Neural progenitor cell (in vitro differentiated cells): ENCODE measurements around the gene RHBDL2. TPM values are rescaled to one million over a fixed set of nuclear protein-coding genes. Genes with fewer than 3 reads are reported as not detected.

ENCODE experiments used
- DNase-seq: peaks from one replicate; pipeline ENCODE4 v3.0.0-alpha.2; 2016; ENCODE audit warnings: low spot score
- H2AFZ ChIP-seq: fragments of 200-600 bp; sonication (generic); replicated peaks from 2 replicates; pipeline ENCODE4 v1.6.1; 2016; ENCODE audit warnings: antibody characterized with exemption
- H3F3A ChIP-seq: fragments of 200-600 bp; sonication (generic); 2 replicates; pipeline ENCODE4 v1.6.1; 2016; ENCODE audit warnings: antibody characterized with exemption, low read depth
- H3K27ac ChIP-seq: fragments of 200-600 bp; sonication (generic); 2 replicates; pipeline ENCODE4 v1.5.1; 2016; ENCODE audit warnings: mild to moderate bottlenecking
- H3K27me3 ChIP-seq: fragments of 200-600 bp; sonication (generic); 2 replicates; pipeline ENCODE4 v1.6.1; 2016; ENCODE audit warnings: mild to moderate bottlenecking, moderate library complexity
- H3K36me3 ChIP-seq: fragments of 200-600 bp; sonication (generic); 2 replicates; pipeline ENCODE4 v1.5.1; 2016
- H3K4me1 ChIP-seq: fragments of 200-600 bp; sonication (generic); 2 replicates; pipeline ENCODE4 v1.6.1; 2016; ENCODE audit warnings: mixed run types
- H3K4me2 ChIP-seq: fragments of 200-600 bp; sonication (generic); 2 replicates; pipeline ENCODE4 v1.6.1; 2016
- H3K4me3 ChIP-seq: fragments of 200-600 bp; sonication (generic); 2 replicates; pipeline ENCODE4 v1.5.1; 2016
- H3K79me2 ChIP-seq: fragments of 200-600 bp; sonication (generic); 2 replicates; pipeline ENCODE4 v1.6.1; 2016; ENCODE audit warnings: low read depth
- H3K9ac ChIP-seq: fragments of 200-600 bp; sonication (generic); 2 replicates; pipeline ENCODE4 v1.6.1; 2016
- H3K9me3 ChIP-seq: fragments of 200-600 bp; sonication (generic); 2 replicates; pipeline ENCODE4 v1.5.1; 2016; ENCODE audit warnings: low read depth
- H4K20me1 ChIP-seq: fragments of 200-600 bp; sonication (generic); 2 replicates; pipeline ENCODE4 v1.6.1; 2016; ENCODE audit warnings: low read depth
- H3K27ac Mint-ChIP-seq: 3 replicates; pipeline ENCODE4 v1.8.0; 2021; ENCODE audit warnings: mixed read lengths
- H3K27me3 Mint-ChIP-seq: 2 replicates; pipeline ENCODE4 v1.8.0; 2022; ENCODE audit warnings: low read depth, mild to moderate bottlenecking, inconsistent platforms, moderate library complexity, mixed read lengths; ENCODE audit not compliant: insufficient read depth
- H3K36me3 Mint-ChIP-seq: 3 replicates; pipeline ENCODE4 v1.8.0; 2021; ENCODE audit warnings: mixed read lengths
- H3K4me1 Mint-ChIP-seq: 3 replicates; pipeline ENCODE4 v1.8.0; 2021; ENCODE audit warnings: mixed read lengths
- H3K4me3 Mint-ChIP-seq: 3 replicates; pipeline ENCODE4 v1.8.0; 2021; ENCODE audit warnings: mild to moderate bottlenecking, moderate library complexity, mixed read lengths
- H3K9me3 Mint-ChIP-seq: 3 replicates; pipeline ENCODE4 v1.8.0; 2020; ENCODE audit warnings: mixed read lengths
- EZH2 ChIP-seq: fragments of 200-600 bp; sonication (generic); IDR thresholded peaks from 2 replicates; pipeline ENCODE4 v1.6.1; 2017; ENCODE audit warnings: antibody characterized with exemption, mild to moderate bottlenecking, moderate library complexity
- EZH2phosphoT487 ChIP-seq: fragments of 200-600 bp; sonication (generic); IDR thresholded peaks from 2 replicates; pipeline ENCODE4 v1.6.1; 2017; ENCODE audit warnings: antibody characterized with exemption
- total RNA-seq: library from RNA; depleted of rRNA; stranded (reverse); fragments of >200 nt; gene quantifications from 2 replicates; pipeline ENCODE4 v1.2.3, GENCODE V29; 2015; ENCODE audit warnings: low replicate concordance
- TF ChIP-seq, protein P1 (sequence below): fragments of 200-600 bp; sonication (generic); IDR thresholded peaks from 2 replicates; pipeline ENCODE4 v1.5.1; 2017; ENCODE audit warnings: antibody characterized with exemption, mild to moderate bottlenecking

Gene RHBDL2
- total RNA-seq, 1 donor from 2014 or later: not detected

DNA sequence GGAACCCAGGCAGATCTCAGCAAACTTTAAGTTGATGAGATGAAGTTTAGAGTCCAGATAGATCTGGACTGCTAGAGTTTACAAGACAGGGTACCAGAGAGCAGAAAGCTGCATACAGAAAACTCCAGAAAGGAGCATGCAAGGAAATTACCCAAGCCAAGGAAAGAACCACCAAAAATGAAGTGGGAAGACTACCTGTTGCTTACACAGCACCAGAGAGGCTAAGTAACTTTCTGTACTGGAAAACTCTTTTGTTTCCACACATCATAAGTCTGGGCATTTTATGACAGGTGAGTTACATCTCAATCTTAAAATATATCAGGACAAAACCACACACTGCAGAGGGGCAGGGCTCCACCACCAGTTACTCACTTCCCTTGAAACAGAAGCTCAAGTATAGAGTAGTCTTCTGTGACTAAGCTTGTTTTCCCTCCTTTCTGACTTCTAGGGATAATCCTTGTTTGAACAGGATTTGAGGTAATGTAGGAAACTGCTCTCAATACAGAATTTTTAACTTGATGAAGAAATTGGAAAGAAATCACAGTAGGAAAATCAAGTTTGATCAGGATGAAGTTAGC, 42.9 kb downstream of the RHBDL2 start:
- H3K4me2 ChIP-seq: no peak overlapping the region
- no peaks in the 10 kb centered on the region for H4K20me1 ChIP-seq
- H3K9me3 ChIP-seq: no peaks in the 10 kb centered on the region
- H3K4me3 Mint-ChIP-seq: no peak overlapping the region
- no peaks in the 10 kb centered on the region for H3K36me3 Mint-ChIP-seq
- H3K27me3 Mint-ChIP-seq: peaks cover 3% of the 10 kb centered on the region
- H3K27ac Mint-ChIP-seq: no peak overlapping the region
- no peaks in the 10 kb centered on the region for H3F3A ChIP-seq
- no peaks in the 10 kb centered on the region for H3K36me3 ChIP-seq
- no peaks in the 10 kb centered on the region for H3K79me2 ChIP-seq
- no peaks in the 10 kb centered on the region for H3K9me3 Mint-ChIP-seq
- H3K4me1 Mint-ChIP-seq: no peaks in the 10 kb centered on the region
- TF ChIP-seq, protein P1, sequence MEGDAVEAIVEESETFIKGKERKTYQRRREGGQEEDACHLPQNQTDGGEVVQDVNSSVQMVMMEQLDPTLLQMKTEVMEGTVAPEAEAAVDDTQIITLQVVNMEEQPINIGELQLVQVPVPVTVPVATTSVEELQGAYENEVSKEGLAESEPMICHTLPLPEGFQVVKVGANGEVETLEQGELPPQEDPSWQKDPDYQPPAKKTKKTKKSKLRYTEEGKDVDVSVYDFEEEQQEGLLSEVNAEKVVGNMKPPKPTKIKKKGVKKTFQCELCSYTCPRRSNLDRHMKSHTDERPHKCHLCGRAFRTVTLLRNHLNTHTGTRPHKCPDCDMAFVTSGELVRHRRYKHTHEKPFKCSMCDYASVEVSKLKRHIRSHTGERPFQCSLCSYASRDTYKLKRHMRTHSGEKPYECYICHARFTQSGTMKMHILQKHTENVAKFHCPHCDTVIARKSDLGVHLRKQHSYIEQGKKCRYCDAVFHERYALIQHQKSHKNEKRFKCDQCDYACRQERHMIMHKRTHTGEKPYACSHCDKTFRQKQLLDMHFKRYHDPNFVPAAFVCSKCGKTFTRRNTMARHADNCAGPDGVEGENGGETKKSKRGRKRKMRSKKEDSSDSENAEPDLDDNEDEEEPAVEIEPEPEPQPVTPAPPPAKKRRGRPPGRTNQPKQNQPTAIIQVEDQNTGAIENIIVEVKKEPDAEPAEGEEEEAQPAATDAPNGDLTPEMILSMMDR: no peak
- TF ChIP-seq EZH2: no peak
- no peak for TF ChIP-seq EZH2phosphoT487
- H2AFZ ChIP-seq: no peak overlapping the region
- H3K4me1 ChIP-seq: no peaks in the 10 kb centered on the region
- H3K27me3 ChIP-seq: no peaks in the 10 kb centered on the region
- no peak overlapping the region for H3K9ac ChIP-seq
- H3K4me3 ChIP-seq: no peak overlapping the region
- no peak for DNase-seq
- no peak overlapping the region for H3K27ac ChIP-seq

DNA sequence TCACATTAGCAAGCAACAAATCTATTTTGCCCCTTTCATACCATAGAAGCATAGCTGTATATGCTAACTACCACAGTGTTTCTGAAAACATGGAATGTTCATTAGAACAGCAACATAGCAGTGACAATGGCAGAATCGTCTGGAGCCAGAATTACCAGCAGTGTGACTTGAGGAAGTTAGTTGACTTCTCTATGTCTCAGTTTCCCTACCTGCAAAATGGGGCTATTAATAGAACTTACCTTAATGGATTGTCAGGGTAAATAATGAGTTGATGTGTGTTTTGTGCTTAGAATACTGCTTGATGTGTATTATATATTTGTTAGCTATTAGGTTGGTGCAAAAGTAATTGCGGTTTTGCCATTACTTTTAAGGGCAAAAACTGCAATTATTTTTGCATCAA, 45.5 kb downstream of the RHBDL2 start:
- no peak overlapping the region for H2AFZ ChIP-seq
- H3K4me2 ChIP-seq: no peak overlapping the region
- no peak for TF ChIP-seq EZH2
- TF ChIP-seq, protein P1: no peak
- no peak for TF ChIP-seq EZH2phosphoT487
- H3K27me3 ChIP-seq: no peaks in the 10 kb centered on the region
- peaks cover 4% of the 10 kb centered on the region for H3K4me1 Mint-ChIP-seq
- no peaks in the 10 kb centered on the region for H3F3A ChIP-seq
- no peaks in the 10 kb centered on the region for H3K27me3 Mint-ChIP-seq
- H3K9me3 ChIP-seq: no peaks in the 10 kb centered on the region
- H3K4me1 ChIP-seq: no peaks in the 10 kb centered on the region
- H3K9ac ChIP-seq: no peak overlapping the region
- H3K27ac Mint-ChIP-seq: no peak overlapping the region
- no peak overlapping the region for H3K27ac ChIP-seq
- no peak overlapping the region for H3K4me3 Mint-ChIP-seq
- H3K9me3 Mint-ChIP-seq: no peaks in the 10 kb centered on the region
- no peaks in the 10 kb centered on the region for H3K79me2 ChIP-seq
- H3K4me3 ChIP-seq: no peak overlapping the region
- no peaks in the 10 kb centered on the region for H3K36me3 Mint-ChIP-seq
- H4K20me1 ChIP-seq: no peaks in the 10 kb centered on the region
- no peaks in the 10 kb centered on the region for H3K36me3 ChIP-seq
- DNase-seq: no peak

DNA sequence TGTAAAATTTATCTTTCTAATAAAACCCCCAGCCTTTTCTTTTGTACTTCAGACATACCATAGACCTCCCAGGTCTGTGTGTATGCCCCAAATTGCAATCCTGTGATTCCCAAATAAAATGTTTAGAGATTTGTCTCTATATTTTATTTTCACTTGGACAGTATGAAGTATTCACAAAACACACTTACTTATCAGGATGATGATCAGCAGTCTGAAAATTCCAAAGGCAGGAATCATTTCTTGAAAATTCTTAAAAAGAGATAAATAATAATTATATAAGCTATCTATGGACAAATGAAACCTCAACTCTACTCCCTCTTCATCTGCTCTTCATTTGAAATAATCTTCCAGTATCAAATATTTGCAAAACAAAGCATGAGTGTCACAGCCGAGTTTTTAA, 48.7 kb downstream of the RHBDL2 start:
- Mint-ChIP-seq H3K9me3 (no peaks in the 10 kb centered on the region), H3K27ac (no peak overlapping the region), H3K4me3 (no peak overlapping the region), H3K27me3 (no peaks in the 10 kb centered on the region), H3K4me1 (peaks cover 4% of the 10 kb centered on the region), H3K36me3 (no peaks in the 10 kb centered on the region)
- Histone ChIP-seq H3K79me2 (no peaks in the 10 kb centered on the region), H3K4me2 (no peak overlapping the region), H3K9me3 (no peaks in the 10 kb centered on the region), H3K27ac (no peak overlapping the region), H4K20me1 (no peaks in the 10 kb centered on the region), H3K4me1 (no peaks in the 10 kb centered on the region), H3F3A (no peaks in the 10 kb centered on the region), H3K9ac (no peak overlapping the region), H3K27me3 (no peaks in the 10 kb centered on the region), H3K36me3 (no peaks in the 10 kb centered on the region), H3K4me3 (no peak overlapping the region), H2AFZ (no peak overlapping the region)
- no peak for DNase-seq
- TF ChIP-seq EZH2phosphoT487: no peak
- no peak for TF ChIP-seq EZH2
- TF ChIP-seq, protein P1: no peak
